Bronchial epithelial cell (primary cell): ENCODE measurements around the gene ATF5. TPM values are rescaled to one million over a fixed set of nuclear protein-coding genes. Genes with fewer than 3 reads are reported as not detected.

Experiments
- DNase-seq: peaks from one replicate; pipeline ENCODE4 v3.0.0-alpha.2; 2010; ENCODE audit warnings: low read depth
- FAIRE-seq: peaks from 2 replicates; lab custom pipeline; 2011; peaks lifted over from hg19 to GRCh38; lab: Jason Lieb, UNC
- H3K27me3 ChIP-seq: 2 replicates; pipeline ENCODE4 v1.5.1; 2011; ENCODE audit warnings: low read length; ENCODE audit not compliant: control insufficient read depth, insufficient read depth
- H3K36me3 ChIP-seq: 2 replicates; pipeline ENCODE4 v1.5.1; 2011; ENCODE audit warnings: low read length; ENCODE audit not compliant: control insufficient read depth, insufficient read depth
- H3K4me3 ChIP-seq: 2 replicates; pipeline ENCODE4 v1.5.1; 2011; ENCODE audit warnings: mild to moderate bottlenecking, low read depth, low read length, control low read depth
- CTCF ChIP-seq: IDR thresholded peaks from 2 replicates; pipeline ENCODE4 v1.5.1; 2011; ENCODE audit warnings: mild to moderate bottlenecking, moderate library complexity, low read length, control low read depth, inconsistent platforms; ENCODE audit not compliant: insufficient read depth, severe bottlenecking
- total RNA-seq: library from RNA; depleted of rRNA; stranded (reverse); fragments of >200 nt; gene quantifications from 2 replicates; pipeline ENCODE4 v1.2.1, GENCODE V29; 2014

ATF5 gene
- total RNA-seq, 1 donor from 2014 or later, result 1.8 TPM

GRCh38 chr19:49882643-49883042, 46.4 kb upstream of the ATF5 start:
- peaks cover 38% of the 10 kb centered on the region for H3K36me3 ChIP-seq
- H3K27me3 ChIP-seq, result no peaks in the 10 kb centered on the region
- FAIRE-seq (no peak), DNase-seq (no peak)
- no peak overlapping the region for H3K4me3 ChIP-seq
- TF ChIP-seq CTCF, result no peak

GRCh38 chr19:49883094-49883493, 45.9 kb upstream of the ATF5 start:
- no peak for DNase-seq
- FAIRE-seq, result no peak
- no peaks in the 10 kb centered on the region for H3K27me3 ChIP-seq
- no peak for TF ChIP-seq CTCF
- H3K36me3 ChIP-seq, result peaks cover 38% of the 10 kb centered on the region
- no peak overlapping the region for H3K4me3 ChIP-seq

DNA sequence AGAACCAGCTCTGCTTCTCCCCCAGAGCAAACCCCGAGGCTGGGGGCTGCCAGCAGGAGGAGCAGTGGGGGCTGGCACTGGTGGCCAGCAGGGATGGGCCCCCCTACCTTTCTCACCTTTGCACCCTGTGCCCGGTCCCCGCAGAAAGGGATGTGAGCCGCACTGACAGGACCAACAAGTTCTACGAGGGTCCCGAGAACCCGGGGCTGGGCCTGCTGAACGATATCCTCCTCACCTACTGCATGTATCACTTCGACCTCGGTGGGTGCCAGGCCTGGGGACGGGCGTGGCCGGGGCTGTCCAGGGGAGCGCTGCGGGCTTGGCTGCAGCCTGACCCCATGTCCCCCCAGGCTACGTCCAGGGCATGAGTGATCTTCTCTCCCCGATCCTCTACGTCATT, 44.9 kb upstream of the ATF5 start:
- no peak for DNase-seq
- no peak for FAIRE-seq

GRCh38 chr19:49884760-49885159, 44.2 kb upstream of the ATF5 start:
- DNase-seq (peak; percentile 36), FAIRE-seq (no peak)
- no peak for TF ChIP-seq CTCF
- no peaks in the 10 kb centered on the region for H3K27me3 ChIP-seq
- H3K4me3 ChIP-seq, result no peak overlapping the region
- peaks cover 35% of the 10 kb centered on the region for H3K36me3 ChIP-seq

More for the DNA sequence above, 44.9 kb upstream of the ATF5 start:
- H3K4me3 ChIP-seq, result no peak overlapping the region
- H3K27me3 ChIP-seq, result no peaks in the 10 kb centered on the region
- H3K36me3 ChIP-seq, result peaks cover 37% of the 10 kb centered on the region
- TF ChIP-seq CTCF, result no peak

- DNase-seq, result no peak
- Histone ChIP-seq H3K36me3 (peaks cover 21% of the 10 kb centered on the region), H3K4me3 (no peak overlapping the region), H3K27me3 (no peaks in the 10 kb centered on the region)
- TF ChIP-seq CTCF, result no peak
- FAIRE-seq, result no peak
Observed at GRCh38 chr19:49887037-49887664, 41.9 kb upstream of the ATF5 start.
